ENCODE results near the gene LRRC75B.

LRRC75B gene

DNA sequence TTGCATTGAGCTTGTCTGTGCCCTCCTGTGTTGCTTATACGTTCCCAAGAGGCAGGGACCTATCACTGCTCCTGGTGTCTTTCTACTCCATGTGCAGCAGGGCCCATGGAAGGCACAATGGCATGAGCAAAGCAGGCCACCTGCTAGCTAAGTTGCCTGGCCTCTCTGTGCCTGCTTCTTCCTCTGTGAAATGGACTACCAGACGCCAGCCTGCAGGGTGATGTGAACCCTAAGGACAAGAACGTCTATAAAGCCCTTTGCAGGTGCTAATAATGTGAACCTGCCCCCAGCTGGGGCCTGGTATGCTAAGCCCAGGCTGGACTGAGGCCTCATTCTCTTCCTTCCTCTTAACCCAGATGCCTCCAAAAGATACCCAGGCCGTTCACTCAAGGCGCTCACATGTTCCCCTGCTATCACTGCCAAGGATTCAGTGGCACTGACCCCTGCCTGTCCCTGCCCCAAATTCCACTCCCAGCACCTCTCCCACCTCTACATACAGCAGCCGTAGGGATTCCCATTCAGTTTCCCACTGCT, 41.9 kb downstream of the LRRC75B start:
- Histone ChIP-seq H3K36me3 (ENCODE audit: insufficient read depth, low read length) (peaks cover 61% of the 10 kb centered on the region), H2AFZ (ENCODE audit: low read length) (no peak overlapping the region), H3K27me3 (ENCODE audit: insufficient read depth, low read length) (no peaks in the 10 kb centered on the region), H3K4me1 (ENCODE audit: insufficient read depth, low read length, severe bottlenecking) (peaks cover 36% of the 10 kb centered on the region), H3K4me2 (ENCODE audit: low read length) (no peak overlapping the region), H3K9me2 (ENCODE audit: low read depth, low read length) (no peaks in the 10 kb centered on the region), H3K9me3 (ENCODE audit: low read length) (no peaks in the 10 kb centered on the region), H3K27ac (ENCODE audit: low read depth, low read length, poor library complexity, severe bottlenecking) (no peak overlapping the region), H3K4me3 (ENCODE audit: low read depth, low read length, poor library complexity, severe bottlenecking) (no peak overlapping the region), H3F3A (ENCODE audit: insufficient read depth, low read length) (no peaks in the 10 kb centered on the region), H3K9ac (ENCODE audit: low read length) (no peak overlapping the region; the same call in 1 of the 2 replicates), H4K20me1 (ENCODE audit: insufficient read depth, low read length) (no peaks in the 10 kb centered on the region), H3K79me2 (ENCODE audit: insufficient read depth, low read length) (peaks cover 20% of the 10 kb centered on the region)
- no peak for TF ChIP-seq EZH2 (IDR thresholded peaks at IDR 0.05; ENCODE audit: borderline replicate concordance, low read length)
- TF ChIP-seq, protein P1, sequence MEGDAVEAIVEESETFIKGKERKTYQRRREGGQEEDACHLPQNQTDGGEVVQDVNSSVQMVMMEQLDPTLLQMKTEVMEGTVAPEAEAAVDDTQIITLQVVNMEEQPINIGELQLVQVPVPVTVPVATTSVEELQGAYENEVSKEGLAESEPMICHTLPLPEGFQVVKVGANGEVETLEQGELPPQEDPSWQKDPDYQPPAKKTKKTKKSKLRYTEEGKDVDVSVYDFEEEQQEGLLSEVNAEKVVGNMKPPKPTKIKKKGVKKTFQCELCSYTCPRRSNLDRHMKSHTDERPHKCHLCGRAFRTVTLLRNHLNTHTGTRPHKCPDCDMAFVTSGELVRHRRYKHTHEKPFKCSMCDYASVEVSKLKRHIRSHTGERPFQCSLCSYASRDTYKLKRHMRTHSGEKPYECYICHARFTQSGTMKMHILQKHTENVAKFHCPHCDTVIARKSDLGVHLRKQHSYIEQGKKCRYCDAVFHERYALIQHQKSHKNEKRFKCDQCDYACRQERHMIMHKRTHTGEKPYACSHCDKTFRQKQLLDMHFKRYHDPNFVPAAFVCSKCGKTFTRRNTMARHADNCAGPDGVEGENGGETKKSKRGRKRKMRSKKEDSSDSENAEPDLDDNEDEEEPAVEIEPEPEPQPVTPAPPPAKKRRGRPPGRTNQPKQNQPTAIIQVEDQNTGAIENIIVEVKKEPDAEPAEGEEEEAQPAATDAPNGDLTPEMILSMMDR (IDR thresholded peaks at IDR 0.05; ENCODE audit: low read length): no peak

DNA sequence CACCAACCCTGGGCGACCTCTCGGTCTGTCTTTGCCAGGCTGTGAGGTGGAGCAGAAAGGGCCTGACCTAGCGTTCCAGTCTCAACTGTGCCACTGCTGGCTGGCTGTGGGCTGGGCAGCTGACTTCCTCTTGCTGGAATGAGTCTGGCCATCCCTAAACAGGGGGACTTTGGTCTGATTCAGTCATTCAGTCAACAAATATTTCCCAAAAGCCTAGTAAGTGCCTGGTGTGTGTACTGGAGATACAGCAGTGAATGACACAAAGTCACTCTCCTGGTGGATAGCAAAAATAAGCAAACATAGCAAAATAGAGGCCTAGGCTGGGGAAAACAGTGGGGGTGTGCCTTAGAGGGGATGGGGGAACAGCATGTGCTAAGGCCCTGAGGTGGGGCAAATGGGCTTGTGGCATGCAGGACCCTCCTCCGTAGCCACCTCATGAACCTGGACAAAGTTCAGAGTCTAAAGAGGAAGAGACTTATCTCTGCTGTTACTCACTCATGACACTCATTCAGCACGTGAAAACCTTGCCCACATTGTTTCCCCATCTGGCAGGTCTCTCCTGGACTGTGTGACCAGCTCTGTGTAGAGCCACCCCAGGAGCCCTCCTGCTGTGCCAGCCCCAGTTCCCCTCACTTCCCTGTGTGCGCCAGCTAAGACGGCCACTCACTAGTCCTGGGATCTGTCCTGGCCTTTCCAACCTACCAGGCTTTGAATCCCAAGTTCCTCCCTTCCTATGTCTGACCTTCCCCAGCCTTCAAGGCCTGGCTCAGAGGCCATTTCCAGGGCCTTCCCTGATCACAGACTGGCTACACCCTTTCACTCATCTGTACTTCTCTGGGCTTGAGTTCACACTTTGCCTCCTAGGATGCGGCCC, 42.6 kb downstream of the LRRC75B start:
- Histone ChIP-seq H2AFZ (ENCODE audit: low read length) (no peak overlapping the region), H3K79me2 (ENCODE audit: insufficient read depth, low read length) (peaks cover 18% of the 10 kb centered on the region; the same call in 1 of the 2 replicates), H3K4me1 (ENCODE audit: insufficient read depth, low read length, severe bottlenecking) (peaks cover 36% of the 10 kb centered on the region), H3K27me3 (ENCODE audit: insufficient read depth, low read length) (no peaks in the 10 kb centered on the region), H3K36me3 (ENCODE audit: insufficient read depth, low read length) (peaks cover 62% of the 10 kb centered on the region), H3K4me2 (ENCODE audit: low read length) (no peak overlapping the region), H3K9me3 (ENCODE audit: low read length) (no peaks in the 10 kb centered on the region), H3K9me2 (ENCODE audit: low read depth, low read length) (no peaks in the 10 kb centered on the region), H3K4me3 (ENCODE audit: low read depth, low read length, poor library complexity, severe bottlenecking) (no peak overlapping the region), H4K20me1 (ENCODE audit: insufficient read depth, low read length) (no peaks in the 10 kb centered on the region), H3F3A (ENCODE audit: insufficient read depth, low read length) (no peaks in the 10 kb centered on the region), H3K27ac (ENCODE audit: low read depth, low read length, poor library complexity, severe bottlenecking) (no peak overlapping the region), H3K9ac (ENCODE audit: low read length) (no peak overlapping the region; the same call in 1 of the 2 replicates)
- TF ChIP-seq, protein P1 (IDR thresholded peaks at IDR 0.05; ENCODE audit: low read length): no peak
- TF ChIP-seq EZH2 (IDR thresholded peaks at IDR 0.05; ENCODE audit: borderline replicate concordance, low read length): no peak

DNA sequence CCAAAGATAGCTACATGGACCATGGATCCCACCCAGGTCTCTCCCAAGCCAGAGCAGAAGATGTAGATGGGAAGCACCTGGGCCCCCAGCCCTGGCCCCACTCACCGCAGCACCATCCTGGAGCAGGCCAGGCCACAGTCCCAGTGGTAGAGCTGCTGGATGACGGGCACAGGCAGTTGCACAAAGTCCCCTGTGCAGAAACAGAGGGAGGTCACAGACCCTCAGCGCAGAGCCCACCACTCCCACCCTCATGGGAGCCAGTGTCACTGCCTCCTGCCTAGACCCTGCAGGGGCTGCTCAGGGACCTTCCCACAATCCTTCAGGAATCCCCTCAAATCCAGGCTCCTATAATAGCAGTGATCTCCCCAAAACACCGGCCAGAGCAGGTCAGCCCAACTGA, 44.1 kb downstream of the LRRC75B start:
- Histone ChIP-seq H3F3A (ENCODE audit: insufficient read depth, low read length) (no peaks in the 10 kb centered on the region), H4K20me1 (ENCODE audit: insufficient read depth, low read length) (no peaks in the 10 kb centered on the region), H3K4me2 (ENCODE audit: low read length) (no peak overlapping the region), H3K36me3 (ENCODE audit: insufficient read depth, low read length) (peaks cover 76% of the 10 kb centered on the region), H3K9me3 (ENCODE audit: low read length) (no peaks in the 10 kb centered on the region), H3K79me2 (ENCODE audit: insufficient read depth, low read length) (peaks cover 10% of the 10 kb centered on the region; the same call in 1 of the 2 replicates), H3K9ac (ENCODE audit: low read length) (no peak overlapping the region), H3K27me3 (ENCODE audit: insufficient read depth, low read length) (no peaks in the 10 kb centered on the region), H3K4me3 (ENCODE audit: low read depth, low read length, poor library complexity, severe bottlenecking) (no peak overlapping the region), H3K27ac (ENCODE audit: low read depth, low read length, poor library complexity, severe bottlenecking) (no peak overlapping the region), H3K9me2 (ENCODE audit: low read depth, low read length) (no peaks in the 10 kb centered on the region), H3K4me1 (ENCODE audit: insufficient read depth, low read length, severe bottlenecking) (peaks cover 32% of the 10 kb centered on the region), H2AFZ (ENCODE audit: low read length) (no peak overlapping the region)
- no peak for TF ChIP-seq EZH2 (IDR thresholded peaks at IDR 0.05; ENCODE audit: borderline replicate concordance, low read length)
- TF ChIP-seq, protein P1 (IDR thresholded peaks at IDR 0.05; ENCODE audit: low read length): no peak
